HG03064 (cell line): ENCODE results near the gene CEMIP.

Experiments used
- ATAC-seq: cut with Tn5 transposase; IDR thresholded peaks from one replicate; pipeline ENCODE4 v1.9.1; 2021; ENCODE audit warnings: low read depth; ENCODE audit not compliant: unreplicated experiment

Gene CEMIP

GRCh38 chr15:80876348-80876674, 97.1 kb downstream of the CEMIP start:
- no peak for ATAC-seq

- no peak for ATAC-seq
Measured at GRCh38 chr15:80878242-80878866, 99.2 kb downstream of the CEMIP start.

- no peak for ATAC-seq
Measured at GRCh38 chr15:80878867-80879250, 99.7 kb downstream of the CEMIP start.

- no peak for ATAC-seq
Measured at GRCh38 chr15:80880086-80880485, 100.9 kb downstream of the CEMIP start.

GRCh38 chr15:80883641-80884040, 104.5 kb downstream of the CEMIP start:
- no peak for ATAC-seq

GRCh38 chr15:80885016-80885579, 105.9 kb downstream of the CEMIP start:
- ATAC-seq, result no peak

- ATAC-seq, result no peak
Measured at GRCh38 chr15:80887148-80887547, 108.0 kb downstream of the CEMIP start.

- ATAC-seq, result no peak
Measured at GRCh38 chr15:80888846-80889245, 109.7 kb downstream of the CEMIP start.

- ATAC-seq, result no peak
Measured at GRCh38 chr15:80890341-80891005, 111.3 kb downstream of the CEMIP start.

GRCh38 chr15:80891006-80891405, 111.8 kb downstream of the CEMIP start:
- ATAC-seq, result no peak

- ATAC-seq, result no peak
Measured at GRCh38 chr15:80892414-80892813, 113.2 kb downstream of the CEMIP start.

- no peak for ATAC-seq
Measured at GRCh38 chr15:80893777-80894176, 114.6 kb downstream of the CEMIP start.

- no peak for ATAC-seq
Measured at GRCh38 chr15:80895091-80895490, 115.9 kb downstream of the CEMIP start.

GRCh38 chr15:80895965-80896364, 116.8 kb downstream of the CEMIP start:
- no peak for ATAC-seq

- ATAC-seq, result no peak
Measured at GRCh38 chr15:80898040-80898439, 118.9 kb downstream of the CEMIP start.

GRCh38 chr15:80902298-80902801, 123.2 kb downstream of the CEMIP start:
- no peak for ATAC-seq

GRCh38 chr15:80904998-80905397, 125.8 kb downstream of the CEMIP start:
- no peak for ATAC-seq

GRCh38 chr15:80906159-80906766, 127.1 kb downstream of the CEMIP start:
- no peak for ATAC-seq

GRCh38 chr15:80911821-80912220, 132.7 kb downstream of the CEMIP start:
- ATAC-seq, result no peak

GRCh38 chr15:80912673-80913072, 133.5 kb downstream of the CEMIP start:
- no peak for ATAC-seq

- ATAC-seq, result no peak
Measured at GRCh38 chr15:80913541-80913940, 134.4 kb downstream of the CEMIP start.

GRCh38 chr15:80915472-80915871, 136.3 kb downstream of the CEMIP start:
- no peak for ATAC-seq
